DMS53 treated with DMSO at 0.1 percent for 48 hours (cell line): ENCODE results near the gene SMYD3.
"Not testable (repeated sequence)": the region's sequence is repeated elsewhere in the genome, so short reads cannot be mapped to it uniquely, and the experiment has no call there.

Experiments used
- DNase-seq: peaks from one replicate; lab custom pipeline; 2025; ENCODE audit not compliant: unreplicated experiment; lab: John Stamatoyannopoulos, UW

SMYD3 gene

DNA sequence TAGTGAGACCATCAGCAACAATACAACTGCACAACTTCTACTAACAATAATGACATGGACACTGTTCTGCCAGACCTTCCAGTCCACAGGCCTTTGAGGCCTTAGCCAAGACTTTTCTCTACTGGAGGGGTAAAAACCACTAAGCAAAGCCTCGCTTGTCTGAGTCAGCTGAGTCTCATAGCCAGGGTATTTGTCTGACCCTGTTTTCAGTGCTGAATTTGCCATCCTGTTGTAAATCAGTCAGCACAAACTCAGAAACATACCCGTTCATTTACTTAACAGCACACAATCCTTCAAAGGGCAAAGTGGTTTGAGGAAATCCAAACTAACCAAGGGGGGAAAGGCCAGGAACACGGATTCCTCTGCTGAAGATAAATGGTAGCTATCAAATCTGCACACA lies 537.8 kb downstream of the SMYD3 start:
- no peak for DNase-seq

DNA sequence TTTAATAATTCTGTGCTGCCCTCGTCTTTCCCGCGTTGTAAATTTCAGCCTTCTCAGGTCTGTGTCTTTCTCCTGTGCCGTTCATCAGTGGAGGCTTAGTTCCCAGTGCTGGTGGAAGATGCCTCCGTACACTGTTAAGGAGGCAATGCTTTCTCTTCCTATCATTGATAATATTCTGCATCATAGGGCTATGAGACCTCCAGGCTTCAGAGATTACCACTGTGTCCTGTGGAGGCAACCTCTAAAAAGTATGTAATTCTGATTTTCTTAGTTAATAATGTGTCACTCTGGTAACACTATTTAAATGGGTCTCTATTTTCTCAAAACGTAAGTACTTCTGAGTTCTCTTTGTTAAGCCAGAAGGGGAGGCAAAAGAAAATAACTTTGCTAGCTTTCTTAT lies 538.3 kb downstream of the SMYD3 start:
- no peak for DNase-seq

DNA sequence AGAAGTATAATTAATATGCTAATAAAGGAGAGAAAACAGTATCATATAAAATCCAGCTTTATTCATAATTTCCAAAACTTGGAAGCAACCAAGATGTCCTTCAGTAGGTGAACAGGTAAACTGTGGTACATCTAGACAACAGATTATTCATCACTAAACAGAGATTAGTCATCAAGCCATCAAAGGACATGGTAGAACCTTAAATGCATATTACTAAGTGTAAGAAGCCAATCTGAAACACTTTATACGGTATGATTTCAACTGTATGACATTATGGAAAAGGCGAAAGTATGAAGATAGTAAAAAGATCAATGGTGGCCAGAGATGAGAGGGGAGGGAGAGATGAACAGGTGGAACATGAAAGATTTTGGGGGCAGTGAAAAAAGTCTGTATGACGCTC lies 541.7 kb downstream of the SMYD3 start:
- DNase-seq = no peak

GRCh38 chr1:245963649-245964048 lies 543.4 kb downstream of the SMYD3 start:
- DNase-seq = no peak

- no peak for DNase-seq
Observed at GRCh38 chr1:245962453-245962852, 544.6 kb downstream of the SMYD3 start.

GRCh38 chr1:245961137-245961540 lies 545.9 kb downstream of the SMYD3 start:
- no peak for DNase-seq

DNA sequence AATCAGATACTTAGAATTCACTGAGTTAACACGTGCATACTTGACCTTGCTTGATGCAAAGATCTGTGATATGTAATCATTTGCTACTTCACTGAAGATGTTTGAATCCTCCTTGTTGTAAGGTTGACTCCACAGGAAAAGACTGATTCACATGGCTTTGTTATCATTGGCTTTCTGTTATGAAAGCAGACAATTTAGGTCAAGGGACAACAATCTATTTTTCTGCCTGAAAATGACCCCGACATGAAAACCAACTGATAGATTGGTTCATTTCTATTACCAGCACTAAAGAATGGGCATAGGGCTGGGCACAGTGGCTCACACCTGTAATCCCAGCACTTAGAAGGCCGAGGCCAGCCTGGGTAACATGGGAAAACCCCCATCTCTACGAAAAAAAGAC lies 546.9 kb downstream of the SMYD3 start:
- DNase-seq = no peak

DNA sequence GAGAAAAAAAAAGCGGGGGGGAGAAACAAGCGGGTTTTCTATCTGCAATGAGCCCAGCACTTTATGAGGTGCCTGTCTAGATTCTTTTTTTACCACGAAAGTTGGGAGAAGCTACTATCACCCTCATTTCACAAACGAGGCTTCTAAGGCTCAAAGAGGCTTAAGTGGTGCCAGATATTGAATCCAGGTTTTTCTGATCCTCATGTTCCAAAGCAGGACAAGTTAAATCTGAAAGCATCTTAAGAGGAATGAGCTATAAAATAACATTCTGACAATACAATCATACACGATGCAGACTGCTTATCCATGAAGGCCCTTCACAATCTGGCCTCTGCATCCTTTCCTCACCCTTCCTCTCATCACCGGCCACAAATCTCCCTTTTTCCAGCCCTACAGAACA lies 549.1 kb downstream of the SMYD3 start:
- no peak for DNase-seq

DNA sequence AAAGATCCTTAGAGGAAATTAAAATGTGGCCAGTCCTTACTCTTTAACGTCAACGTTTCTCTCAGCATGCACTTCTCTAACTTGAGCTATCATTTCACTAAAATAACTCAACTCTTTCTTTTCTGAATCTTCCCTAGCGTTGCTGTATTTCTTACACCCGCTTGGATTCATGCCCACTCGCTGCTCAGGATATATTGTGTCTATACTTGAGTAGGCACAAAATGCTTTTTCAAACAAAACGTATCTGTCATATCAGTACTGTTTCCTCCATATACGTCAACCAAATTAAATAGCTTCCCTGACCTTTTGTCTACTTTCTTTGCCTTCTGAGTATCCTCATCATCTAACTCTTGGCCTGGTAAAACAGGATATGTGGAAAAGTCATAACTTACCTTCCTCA lies 549.7 kb downstream of the SMYD3 start:
- no peak for DNase-seq

- no peak for DNase-seq
Observed at GRCh38 chr1:245956225-245956624, 550.9 kb downstream of the SMYD3 start.

GRCh38 chr1:245953876-245954660 lies 553.0 kb downstream of the SMYD3 start:
- DNase-seq = no peak

DNA sequence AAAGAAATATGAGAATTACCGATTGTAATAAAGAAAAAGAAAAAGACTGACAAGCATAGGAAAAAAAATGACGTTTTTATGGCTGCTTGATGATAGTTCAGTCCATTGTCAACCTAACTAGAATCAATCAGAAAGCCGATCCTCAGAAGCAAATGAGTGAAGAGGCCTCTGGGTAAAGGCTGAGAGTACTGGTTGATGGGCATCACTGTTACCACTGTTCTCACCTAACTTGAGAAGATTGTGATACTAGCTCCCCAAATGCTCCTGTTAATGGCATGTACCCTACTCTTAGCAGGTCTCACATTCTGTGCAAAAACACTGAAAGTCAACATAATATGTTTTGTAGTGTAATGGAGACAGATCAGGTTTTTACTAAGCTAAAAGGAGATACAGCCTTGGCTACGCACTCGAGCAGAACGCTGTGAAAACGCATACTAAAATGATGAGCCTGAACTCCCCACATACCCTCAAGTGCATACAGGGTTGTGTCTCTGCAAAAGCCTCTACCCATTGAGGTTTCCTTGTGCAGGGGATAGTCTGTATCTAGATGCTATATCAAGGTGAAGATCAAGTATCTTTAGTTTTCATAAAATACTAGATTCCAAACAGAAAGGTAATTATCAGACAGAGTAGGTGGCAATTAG lies 554.6 kb downstream of the SMYD3 start:
- no peak for DNase-seq

- no peak for DNase-seq
Observed at GRCh38 chr1:245948786-245949185, 558.3 kb downstream of the SMYD3 start.

GRCh38 chr1:245946905-245947304 lies 560.2 kb downstream of the SMYD3 start:
- no peak for DNase-seq

DNA sequence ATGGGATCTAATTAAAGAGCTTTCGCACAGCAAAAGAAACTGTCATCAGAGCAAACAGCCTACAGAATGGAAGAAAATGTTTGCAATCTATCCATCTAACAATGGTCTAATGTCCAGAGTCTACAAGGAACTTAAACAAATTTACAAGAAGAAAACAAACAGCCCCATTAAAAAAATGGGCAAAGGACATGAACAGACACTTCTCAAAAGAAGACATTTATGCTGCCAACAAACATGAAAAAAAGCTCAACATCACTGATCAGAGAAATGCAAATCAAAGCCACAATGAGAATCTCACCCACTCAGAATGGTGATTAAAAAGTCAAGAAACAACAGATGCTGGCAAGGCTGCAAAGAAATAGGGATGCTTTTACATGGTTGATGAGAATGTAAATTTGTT lies 561.9 kb downstream of the SMYD3 start:
- not testable (repeated sequence) for DNase-seq

DNA sequence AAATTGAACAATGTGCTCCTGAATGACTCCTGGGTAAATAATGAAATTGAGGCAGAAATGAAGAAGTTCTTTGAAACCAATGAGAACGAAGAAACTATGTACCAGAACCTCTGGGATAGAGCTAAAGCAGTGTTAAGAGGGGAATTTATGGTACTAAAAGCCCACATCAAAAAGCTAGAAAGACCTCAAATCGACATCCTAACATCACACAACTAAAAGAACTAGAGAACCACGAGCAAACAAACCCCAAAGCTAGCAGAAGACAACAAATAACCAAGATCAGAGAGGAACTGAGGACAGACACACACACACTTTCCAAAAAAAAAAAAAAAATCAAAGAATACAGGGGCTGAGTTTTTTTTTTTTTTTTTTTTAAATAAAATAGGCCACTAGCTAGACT lies 564.2 kb downstream of the SMYD3 start:
- no peak for DNase-seq

GRCh38 chr1:245941771-245942170 lies 565.3 kb downstream of the SMYD3 start:
- not testable (repeated sequence) for DNase-seq

DNA sequence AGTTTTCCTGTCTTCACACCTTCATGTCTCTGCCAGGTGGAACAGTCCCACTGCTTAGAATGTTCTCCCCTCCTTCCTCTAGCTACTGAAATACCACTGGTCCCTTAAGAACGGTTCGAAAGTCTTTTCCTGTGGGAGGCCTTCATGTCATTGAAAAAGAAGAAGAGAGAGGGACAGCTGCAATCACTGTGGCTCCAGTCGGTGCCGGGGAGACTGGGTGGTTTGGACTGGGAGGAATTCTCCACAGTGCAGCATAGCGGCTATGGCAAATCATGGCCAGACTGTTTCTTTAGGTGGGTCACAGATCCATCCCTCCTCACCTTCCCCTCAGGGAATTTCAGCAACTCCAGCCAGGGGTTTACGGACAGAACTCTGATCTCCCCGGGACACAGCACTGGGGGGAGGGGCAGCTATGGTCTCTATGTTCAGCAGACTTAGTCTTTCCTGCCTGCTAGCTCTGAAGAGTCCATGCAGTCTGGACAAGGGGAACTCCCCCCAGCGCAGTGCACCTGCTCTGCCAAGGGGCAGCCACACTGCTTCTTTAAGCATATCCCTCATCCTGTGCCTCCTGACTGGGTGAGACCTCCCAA lies 567.2 kb downstream of the SMYD3 start:
- no peak for DNase-seq

DNA sequence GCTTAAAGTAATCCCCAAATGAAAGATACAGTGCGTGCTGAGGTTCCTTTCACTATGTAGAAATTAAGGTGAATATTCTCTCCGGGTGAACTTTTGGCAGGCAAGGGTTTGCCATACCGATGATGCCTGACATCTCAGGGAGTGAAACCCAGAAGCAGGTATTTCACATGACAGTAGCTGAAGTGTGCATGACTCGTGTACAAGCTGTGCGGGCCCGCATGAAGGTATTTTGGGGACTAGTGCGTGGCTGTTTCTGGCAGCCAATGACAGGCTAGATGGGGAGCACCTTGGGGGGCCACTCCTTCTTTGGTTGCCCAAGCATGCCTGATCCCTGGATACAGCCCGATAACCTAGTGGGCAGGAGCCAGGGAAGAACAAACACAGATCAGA lies 569.0 kb downstream of the SMYD3 start:
- DNase-seq = no peak

DNA sequence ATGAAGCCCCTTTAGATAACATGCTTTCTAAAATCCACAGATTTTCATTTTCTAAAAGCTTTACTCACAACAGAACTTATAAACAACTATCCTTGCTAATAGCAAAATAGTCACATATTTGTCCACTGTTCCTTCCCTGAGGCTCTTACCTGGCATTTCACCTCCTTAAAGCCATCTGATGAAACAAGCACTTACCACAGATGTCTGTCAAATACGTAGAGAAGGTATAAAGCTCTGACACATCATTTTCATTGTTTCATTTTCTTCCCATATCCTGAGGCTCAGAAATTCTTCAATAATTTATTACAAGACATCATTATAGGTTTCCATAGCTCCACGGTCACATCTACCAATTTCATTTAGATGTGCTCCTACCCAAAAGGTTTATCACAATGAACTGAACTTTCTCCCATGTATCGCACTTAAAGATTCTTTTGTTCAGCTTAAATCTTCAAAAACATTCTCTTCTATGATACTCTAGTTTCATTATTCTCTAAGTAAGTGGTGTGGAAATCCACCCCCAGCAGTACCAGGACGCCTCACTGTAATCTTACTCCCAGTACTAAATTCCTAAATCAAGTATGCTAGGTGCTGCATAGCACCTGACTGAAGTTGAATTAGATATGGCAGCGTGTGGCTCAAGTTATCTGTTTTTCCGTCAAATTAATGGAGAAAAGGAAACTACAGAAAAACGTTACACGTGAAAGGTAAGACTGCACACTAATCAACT lies 569.6 kb downstream of the SMYD3 start:
- DNase-seq = no peak

GRCh38 chr1:245934409-245934808 lies 572.7 kb downstream of the SMYD3 start:
- DNase-seq = no peak
